SU-DHL-6 (cell line): ENCODE results near the gene GSDME.

Experiments used
- H2AFZ ChIP-seq: fragments of 200-600 bp; sonication (generic); 2 replicates; pipeline ENCODE4 v1.6.1; 2014; ENCODE audit warnings: low read depth, mild to moderate bottlenecking, moderate library complexity, mixed read lengths, antibody characterized with exemption, low read length; ENCODE audit not compliant: severe bottlenecking
- H3F3A ChIP-seq: fragments of 200-600 bp; shearing (Covaris generic); 2 replicates; pipeline ENCODE4 v1.6.0; 2016; ENCODE audit warnings: antibody characterized with exemption, mild to moderate bottlenecking; ENCODE audit not compliant: insufficient read depth
- H3K27ac ChIP-seq: fragments of 200-600 bp; sonication (generic); 2 replicates; pipeline ENCODE4 v1.5.1; 2016; ENCODE audit warnings: low read depth, mild to moderate bottlenecking, low read length, moderate library complexity, mixed read lengths
- H3K27me3 ChIP-seq: fragments of 200-600 bp; sonication (generic), shearing (Covaris generic); 2 replicates; pipeline ENCODE4 v1.6.0; 2014; ENCODE audit warnings: mild to moderate bottlenecking, low read length
- H3K36me3 ChIP-seq: fragments of 200-600 bp; sonication (generic); 2 replicates; pipeline ENCODE4 v1.6.1; 2014; ENCODE audit warnings: mild to moderate bottlenecking, low read length, mixed read lengths
- H3K4me2 ChIP-seq: fragments of 300-600, 200-600 bp; shearing (Covaris generic), sonication (generic); 2 replicates; pipeline ENCODE4 v1.6.0; 2014; ENCODE audit warnings: low read length, low read depth, mild to moderate bottlenecking; ENCODE audit not compliant: poor library complexity, severe bottlenecking
- H3K4me3 ChIP-seq: fragments of 200-600 bp; sonication (generic); 2 replicates; pipeline ENCODE4 v1.5.1; 2014; ENCODE audit warnings: antibody characterized with exemption, low read length, mild to moderate bottlenecking, mixed read lengths; ENCODE audit not compliant: insufficient read depth, poor library complexity, severe bottlenecking
- H3K79me2 ChIP-seq: fragments of 200-600 bp; sonication (generic); 2 replicates; pipeline ENCODE4 v1.6.1; 2014; ENCODE audit warnings: mild to moderate bottlenecking, low read length, moderate library complexity; ENCODE audit not compliant: insufficient read depth
- H3K9ac ChIP-seq: fragments of 200-600 bp; sonication (generic); 2 replicates; pipeline ENCODE4 v1.7.0; 2014; ENCODE audit warnings: mild to moderate bottlenecking, low read length
- H3K9me2 ChIP-seq: fragments of 200-600 bp; sonication (generic); replicated peaks from 2 replicates; pipeline ENCODE4 v1.6.1; 2014; ENCODE audit warnings: low read length; ENCODE audit not compliant: insufficient read depth
- H3K9me3 ChIP-seq: fragments of 200-600 bp; sonication (generic); 2 replicates; pipeline ENCODE4 v1.6.1; 2014; ENCODE audit warnings: low read length, mixed read lengths; ENCODE audit not compliant: insufficient read depth
- H4K20me1 ChIP-seq: fragments of 200-600 bp; sonication (generic); 2 replicates; pipeline ENCODE4 v1.6.1; 2014; ENCODE audit warnings: low read depth, mild to moderate bottlenecking, antibody characterized with exemption, low read length, moderate library complexity, mixed read lengths
- CTCF ChIP-seq: fragments of 200-600 bp; sonication (generic); IDR thresholded peaks from one replicate; pipeline ENCODE4 v1.5.1; 2017; ENCODE audit warnings: antibody characterized with exemption, mild to moderate bottlenecking, low read length, moderate library complexity; ENCODE audit not compliant: insufficient read depth, poor library complexity, severe bottlenecking
- EZH2phosphoT487 ChIP-seq: fragments of 200-600 bp; sonication (generic), shearing (Covaris generic); conservative IDR thresholded peaks from 2 replicates; pipeline ENCODE4 v1.6.1; 2018; ENCODE audit warnings: mild to moderate bottlenecking, antibody characterized with exemption, low read length, moderate library complexity, mixed read lengths

GSDME gene

GRCh38 chr7:24731313-24731712 is 26.0 kb downstream of the GSDME start:
- no peak overlapping the region for H3K4me3 ChIP-seq
- H3K27ac ChIP-seq = no peak overlapping the region
- no peak for TF ChIP-seq EZH2phosphoT487
- TF ChIP-seq CTCF = no peak
- H3K36me3 ChIP-seq = no peaks in the 10 kb centered on the region
- no peaks in the 10 kb centered on the region for H4K20me1 ChIP-seq
- H3K79me2 ChIP-seq = no peaks in the 10 kb centered on the region
- no peaks in the 10 kb centered on the region for H3F3A ChIP-seq
- H3K4me2 ChIP-seq = no peak overlapping the region
- no peak overlapping the region for H2AFZ ChIP-seq
- no peaks in the 10 kb centered on the region for H3K9me3 ChIP-seq
- H3K9me2 ChIP-seq = no peaks in the 10 kb centered on the region
- no peaks in the 10 kb centered on the region for H3K27me3 ChIP-seq
- no peak overlapping the region for H3K9ac ChIP-seq

GRCh38 chr7:24730018-24730369 is 27.3 kb downstream of the GSDME start:
- no peak overlapping the region for H3K27ac ChIP-seq
- H3K36me3 ChIP-seq = no peaks in the 10 kb centered on the region
- no peak overlapping the region for H3K4me2 ChIP-seq
- no peaks in the 10 kb centered on the region for H3K9me2 ChIP-seq
- H3K79me2 ChIP-seq = no peaks in the 10 kb centered on the region
- H3K27me3 ChIP-seq = no peaks in the 10 kb centered on the region
- no peaks in the 10 kb centered on the region for H3K9me3 ChIP-seq
- TF ChIP-seq EZH2phosphoT487 (no peak), CTCF (no peak)
- H4K20me1 ChIP-seq = no peaks in the 10 kb centered on the region
- H3K9ac ChIP-seq = no peak overlapping the region
- no peak overlapping the region for H3K4me3 ChIP-seq
- no peak overlapping the region for H2AFZ ChIP-seq
- H3F3A ChIP-seq = no peaks in the 10 kb centered on the region

GRCh38 chr7:24729365-24730017 is 27.8 kb downstream of the GSDME start:
- Histone ChIP-seq H3K27ac (no peak overlapping the region), H3K27me3 (no peaks in the 10 kb centered on the region), H2AFZ (no peak overlapping the region), H3K4me3 (no peak overlapping the region), H3K9me3 (no peaks in the 10 kb centered on the region), H3K79me2 (no peaks in the 10 kb centered on the region), H3K9ac (no peak overlapping the region), H3F3A (no peaks in the 10 kb centered on the region), H3K4me2 (no peak overlapping the region), H3K36me3 (no peaks in the 10 kb centered on the region), H3K9me2 (no peaks in the 10 kb centered on the region), H4K20me1 (no peaks in the 10 kb centered on the region)
- no peak for TF ChIP-seq EZH2phosphoT487
- no peak for TF ChIP-seq CTCF
